Lung (tissue), 12 donors: ENCODE measurements around the gene CADM2. TPM values are rescaled to one million over a fixed set of nuclear protein-coding genes. Genes with fewer than 3 reads are reported as not detected.

ENCODE experiments used
- ATAC-seq: fragments of 200-7000 bp; cut with Tn5 transposase; one replicate; pipeline ENCODE4 v1.9.1; 2020; ENCODE audit warnings: moderate number of reproducible peaks; ENCODE audit not compliant: insufficient read depth, low FRiP score
- DNase-seq, 3 donors: peaks; one replicate each; pipeline ENCODE4 v3.0.0-alpha.2; 2013 to 2017
- H3K27ac ChIP-seq, 2 donors: one replicate each; pipeline ENCODE4 v1.5.1; 2013; ENCODE audit warnings: mild to moderate bottlenecking in 2 of 2, moderate library complexity in 2 of 2, control low read depth in 1 of 2, inconsistent platforms in 1 of 2, low read depth in 1 of 2, low read length in 1 of 2
- H3K27me3 ChIP-seq, 3 donors: one replicate each; pipeline ENCODE4 v1.5.1; 2013; ENCODE audit warnings: low read length in 2 of 3; ENCODE audit not compliant: control insufficient read depth in 3 of 3, insufficient read depth in 3 of 3
- H3K36me3 ChIP-seq, 4 donors: one replicate each; pipeline ENCODE4 v1.5.1; 2013; ENCODE audit warnings: low read length in 4 of 4, mild to moderate bottlenecking in 1 of 4, moderate library complexity in 1 of 4; ENCODE audit not compliant: control insufficient read depth in 4 of 4, insufficient read depth in 4 of 4
- H3K4me1 ChIP-seq, 5 donors: one replicate each; pipeline ENCODE4 v1.5.1; 2013; ENCODE audit warnings: low read length in 5 of 5, mild to moderate bottlenecking in 2 of 5, moderate library complexity in 1 of 5; ENCODE audit not compliant: control insufficient read depth in 5 of 5, insufficient read depth in 5 of 5
- H3K4me3 ChIP-seq: one replicate; pipeline ENCODE4 v1.5.1; 2013; ENCODE audit warnings: mild to moderate bottlenecking, control low read depth, moderate library complexity
- H3K9ac ChIP-seq, 2 donors: one replicate each; pipeline ENCODE4 v1.5.1; 2013; ENCODE audit warnings: low read length in 2 of 2, control low read depth in 1 of 2; ENCODE audit not compliant: insufficient read depth in 1 of 2
- H3K9me3 ChIP-seq, 4 donors: one replicate each; pipeline ENCODE4 v1.5.1; 2013; ENCODE audit warnings: low read length in 3 of 4, mild to moderate bottlenecking in 1 of 4, moderate library complexity in 1 of 4; ENCODE audit not compliant: control insufficient read depth in 4 of 4, insufficient read depth in 3 of 4
- CTCF ChIP-seq: IDR thresholded peaks from 2 replicates; pipeline ENCODE4 v1.5.1; 2012; ENCODE audit warnings: mild to moderate bottlenecking; ENCODE audit errors: control extremely low read depth, extremely low read depth
- WGBS, 2 donors: extraction: QIAGEN DNeasy Blood & Tissue Kit; methylation state at CpG; one replicate each; pipeline ENCODE4 v1.1.7; 2013; 5-methylcytosine and 5-hydroxymethylcytosine counted together
- polyA plus RNA-seq, 2 donors: library from polyadenylated mRNA; stranded (reverse); fragments of 200-250 nt; gene quantifications; one replicate each; pipeline ENCODE4 v1.2.1, GENCODE V29; 2013
- total RNA-seq, 2 donors: library from RNA; depleted of rRNA in 1 of 2; stranded (reverse); fragments of >200 nt in 1 of 2; gene quantifications; one replicate each; pipeline ENCODE4 v1.2.1, GENCODE V29; 2014 to 2021
- donor health status: control.
- donor health status: control.
- donor health status: Bipolar disorder and iron deficiency.
- donor health status: healthy.
- donor health status: DM: yes; HTN: yes; CAD: no.

Gene CADM2
- total and polyA plus RNA-seq, 4 donors, result 0.14 to 3.3 (median 0.32) TPM

GRCh38 chr3:85007195-85008094 is 48.7 kb downstream of the CADM2 start:
- Histone ChIP-seq H3K9ac (no peak overlapping the region), H3K4me3 (no peak overlapping the region), H3K27ac (no peak overlapping the region), H3K27me3 (no peaks in the 10 kb centered on the region), H3K36me3 (no peaks in the 10 kb centered on the region), H3K4me1 (peaks cover 0 to 4% (median 0%) of the 10 kb centered on the region in 5 donors), H3K9me3 (no peaks in the 10 kb centered on the region)
- no peak for TF ChIP-seq CTCF
- ATAC-seq (no peak), DNase-seq (peak in 1 of 3 donors; percentile 56)
- WGBS, 2 donors, result 71% methylated on average over 7 of the region's 7 CpGs

GRCh38 chr3:85020828-85021227 is 62.0 kb downstream of the CADM2 start:
- no peaks in the 10 kb centered on the region for H3K36me3 ChIP-seq
- H3K9me3 ChIP-seq, result peaks cover 0 to 2% (median 0%) of the 10 kb centered on the region in 4 donors
- H3K4me1 ChIP-seq, result no peaks in the 10 kb centered on the region
- DNase-seq, result no peak
- H3K27me3 ChIP-seq, result no peaks in the 10 kb centered on the region
- no peak overlapping the region for H3K27ac ChIP-seq
- ATAC-seq, result no peak
- H3K9ac ChIP-seq, result no peak overlapping the region
- 70 to 74% methylated on average over 5 of the region's 5 CpGs for WGBS, 2 donors
- H3K4me3 ChIP-seq, result no peak overlapping the region
- no peak for TF ChIP-seq CTCF

- Histone ChIP-seq H3K36me3 (no peaks in the 10 kb centered on the region), H3K9ac (no peak overlapping the region), H3K27me3 (no peaks in the 10 kb centered on the region), H3K27ac (no peak overlapping the region), H3K4me3 (no peak overlapping the region), H3K9me3 (no peaks in the 10 kb centered on the region), H3K4me1 (no peaks in the 10 kb centered on the region)
- 78 to 80% methylated on average over 7 of the region's 7 CpGs for WGBS, 2 donors
- no peak for TF ChIP-seq CTCF
- ATAC-seq (no peak), DNase-seq (no peak)
Measured at GRCh38 chr3:85030052-85030451, 71.3 kb downstream of the CADM2 start.
